Vagina (tissue), 2 donors: Measurements from ENCODE around the gene SFMBT2.

Experiments used
- POLR2AphosphoS5 ChIP-seq, 2 donors: sonication (generic); formaldehyde crosslinking; IDR thresholded peaks; one replicate each; pipeline ENCODE4 v1.9.0; 2017; ENCODE audit warnings: antibody characterized with exemption in 2 of 2, mild to moderate bottlenecking in 2 of 2, low read depth in 1 of 2; ENCODE audit not compliant: insufficient read depth in 1 of 2
- TF ChIP-seq, protein P1 (sequence below), 3 experiments: fragments of 450-650 bp in 2 of 3; fragments of 200-600 bp in 1 of 3; sonication (generic) in 1 of 3; IDR thresholded peaks; one replicate each; pipeline ENCODE4 v1.5.1; 2017 to 2019; ENCODE audit warnings: antibody characterized with exemption in 3 of 3, mild to moderate bottlenecking in 2 of 3, moderate library complexity in 2 of 3

DNA sequence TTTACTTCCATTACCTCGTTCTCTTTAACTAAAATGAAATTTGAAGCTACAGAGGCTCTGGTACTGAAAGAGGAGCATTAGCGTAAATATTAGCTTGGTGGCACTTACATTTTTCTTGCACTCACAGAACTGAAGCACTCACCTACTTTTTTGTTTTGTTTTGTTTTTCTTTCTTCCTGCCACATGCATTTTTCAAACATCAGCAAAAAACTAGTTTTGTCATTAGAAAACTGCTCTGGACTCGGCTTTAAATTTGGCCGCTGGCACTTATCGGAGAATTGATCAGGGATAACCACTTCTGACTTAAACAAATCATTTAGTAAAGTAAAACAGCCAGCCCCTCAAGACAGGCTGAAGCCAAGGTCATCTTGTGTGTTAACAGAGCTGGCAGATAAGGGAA is 216.3 kb downstream of the SFMBT2 start:
- TF ChIP-seq, protein P1, sequence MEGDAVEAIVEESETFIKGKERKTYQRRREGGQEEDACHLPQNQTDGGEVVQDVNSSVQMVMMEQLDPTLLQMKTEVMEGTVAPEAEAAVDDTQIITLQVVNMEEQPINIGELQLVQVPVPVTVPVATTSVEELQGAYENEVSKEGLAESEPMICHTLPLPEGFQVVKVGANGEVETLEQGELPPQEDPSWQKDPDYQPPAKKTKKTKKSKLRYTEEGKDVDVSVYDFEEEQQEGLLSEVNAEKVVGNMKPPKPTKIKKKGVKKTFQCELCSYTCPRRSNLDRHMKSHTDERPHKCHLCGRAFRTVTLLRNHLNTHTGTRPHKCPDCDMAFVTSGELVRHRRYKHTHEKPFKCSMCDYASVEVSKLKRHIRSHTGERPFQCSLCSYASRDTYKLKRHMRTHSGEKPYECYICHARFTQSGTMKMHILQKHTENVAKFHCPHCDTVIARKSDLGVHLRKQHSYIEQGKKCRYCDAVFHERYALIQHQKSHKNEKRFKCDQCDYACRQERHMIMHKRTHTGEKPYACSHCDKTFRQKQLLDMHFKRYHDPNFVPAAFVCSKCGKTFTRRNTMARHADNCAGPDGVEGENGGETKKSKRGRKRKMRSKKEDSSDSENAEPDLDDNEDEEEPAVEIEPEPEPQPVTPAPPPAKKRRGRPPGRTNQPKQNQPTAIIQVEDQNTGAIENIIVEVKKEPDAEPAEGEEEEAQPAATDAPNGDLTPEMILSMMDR (IDR thresholded peaks at IDR 0.05), result no peak
- no peak for TF ChIP-seq POLR2AphosphoS5 (IDR thresholded peaks at IDR 0.05; ENCODE audit: insufficient read depth in 1 of 2, low read depth in 1 of 2)
